Activated CD4-positive, alpha-beta T cell treated with anti-CD3 and anti-CD28 coated beads for 36 hours (primary cell): ENCODE measurements around the gene MRPL14. TPM values are rescaled to one million over a fixed set of nuclear protein-coding genes. Genes with fewer than 3 reads are reported as not detected.

ENCODE experiments used
- ATAC-seq: fragments of 200-7000 bp; cut with Tn5 transposase; one replicate; pipeline ENCODE4 v1.10.0; 2021; ENCODE audit warnings: mild to moderate bottlenecking, moderate library complexity
- CTCF ChIA-PET: fragments of 350-600 bp; sonication (Branson Sonifier 250); formaldehyde crosslinking; loops from one replicate; lab custom pipeline; 2021; ENCODE audit warnings: antibody characterized with exemption; lab: Charles Lee
- POLR2A ChIA-PET: fragments of 350-600 bp; sonication (Branson Sonifier 250); formaldehyde crosslinking; loops from one replicate; lab custom pipeline; 2021; ENCODE audit warnings: antibody characterized with exemption, inconsistent platforms; lab: Charles Lee
- DNase-seq: peaks from one replicate; pipeline ENCODE4 v3.0.0-alpha.2; 2020
- H3K27ac Mint-ChIP-seq: one replicate; pipeline ENCODE4 v1.8.0; 2021; ENCODE audit warnings: mixed read lengths
- H3K27me3 Mint-ChIP-seq: one replicate; pipeline ENCODE4 v1.8.0; 2021; ENCODE audit warnings: mixed read lengths
- H3K36me3 Mint-ChIP-seq: one replicate; pipeline ENCODE4 v1.8.0; 2021; ENCODE audit warnings: low read depth, mixed read lengths
- H3K4me1 Mint-ChIP-seq: one replicate; pipeline ENCODE4 v1.8.0; 2021; ENCODE audit warnings: mixed read lengths
- H3K4me3 Mint-ChIP-seq: one replicate; pipeline ENCODE4 v1.8.0; 2021; ENCODE audit warnings: mild to moderate bottlenecking, moderate library complexity, mixed read lengths
- H3K9me3 Mint-ChIP-seq: one replicate; pipeline ENCODE4 v1.8.0; 2021; ENCODE audit warnings: low read depth, mixed read lengths
- intact Hi-C, 2 experiments: fragments of 100-400 bp; cut with DNase I in 1 of 2; cut with micrococcal nuclease in 1 of 2; formaldehyde crosslinking; loops; one replicate each; pipeline versions ENCODE4 v1.14.2 to v1.15.1; 2022 to 2024; cut with DNase I, micrococcal nuclease
- total RNA-seq, 2 experiments: library from RNA; stranded (reverse); gene quantifications; one replicate each; pipeline ENCODE4 v1.2.3, GENCODE V29; 2021

Gene MRPL14
- total RNA-seq, 2 experiments from 2014 or later, result 29.5 to 43.3 TPM

GRCh38 chr6:44162876-44163625 is 35.8 kb upstream of the MRPL14 start:
- Mint-ChIP-seq H3K4me1 (peaks cover 22% of the 10 kb centered on the region), H3K9me3 (no peaks in the 10 kb centered on the region), H3K4me3 (no peak overlapping the region), H3K27me3 (no peaks in the 10 kb centered on the region), H3K36me3 (no peaks in the 10 kb centered on the region), H3K27ac (no peak overlapping the region)
- DNase-seq (no peak), ATAC-seq (no peak)
- intact Hi-C loops, result no loop called here
- ChIA-PET POLR2A (no interaction called here), CTCF (interaction anchor here (0.7 to 4.0 kb wide), 5 partner anchors 10 to 106 kb away, joined by 3 to 21 read pairs (median 4); partner anchors contain the start of gene SLC35B2)

- H3K27me3 Mint-ChIP-seq, result no peaks in the 10 kb centered on the region
- H3K27ac Mint-ChIP-seq, result peak overlapping the region; percentile 53
- intact Hi-C loops, result loop anchor here in 1 of 2 experiments (1.0 kb wide), 1 partner anchor 10 kb away; no protein-coding TSS in a partner anchor
- H3K9me3 Mint-ChIP-seq, result no peaks in the 10 kb centered on the region
- H3K4me3 Mint-ChIP-seq, result no peak overlapping the region
- H3K36me3 Mint-ChIP-seq, result no peaks in the 10 kb centered on the region
- ChIA-PET CTCF (interaction anchor here (0.5 to 4.0 kb wide), 8 partner anchors 11 to 1163 kb away, joined by 3 to 21 read pairs (median 4); partner anchors contain the start of gene SLC35B2), POLR2A (interaction anchor here (0.5 to 1.3 kb wide), 3 partner anchors 63 to 222 kb away, joined by 4 to 7 read pairs (median 5); partner anchors contain the start of gene HSP90AB1)
- DNase-seq (peak; percentile 37), ATAC-seq (peak; percentile 33)
- peaks cover 22% of the 10 kb centered on the region for H3K4me1 Mint-ChIP-seq
Measured at GRCh38 chr6:44161997-44162338, 34.7 kb upstream of the MRPL14 start.

- ATAC-seq (no peak), DNase-seq (no peak)
- Mint-ChIP-seq H3K27me3 (no peaks in the 10 kb centered on the region), H3K4me3 (no peak within 1 kb of the TSS), H3K9me3 (no peaks in the 10 kb centered on the region), H3K4me1 (peaks cover 18% of the 10 kb centered on the region), H3K27ac (no peak within 1 kb of the TSS), H3K36me3 (peaks cover 2% of the 10 kb centered on the region)
- ChIA-PET CTCF (interaction anchor here (1.2 to 2.1 kb wide), 2 partner anchors 62 to 88 kb away, joined by 4 to 7 read pairs; partner anchors contain the start of gene HSP90AB1), POLR2A (interaction anchor here (0.6 kb wide), 1 partner anchor 88 kb away, joined by 3 read pairs; no protein-coding TSS in a partner anchor)
- intact Hi-C loops, result no loop called here
Measured at GRCh38 chr6:44158770-44159228, 31.5 kb upstream of the MRPL14 start, which contains the start of gene CAPN11. CAPN11 (plus strand) TSS chr6:44158820; CDS start chr6:44158849, 29 bp downstream.

- ATAC-seq, result no peak
- peaks cover 2% of the 10 kb centered on the region for H3K36me3 Mint-ChIP-seq
- no peaks in the 10 kb centered on the region for H3K9me3 Mint-ChIP-seq
- no peaks in the 10 kb centered on the region for H3K27me3 Mint-ChIP-seq
- intact Hi-C loops, result no loop called here
- H3K4me3 Mint-ChIP-seq, result no peak overlapping the region
- ChIA-PET POLR2A (no interaction called here), CTCF (interaction anchor here (0.6 to 1.6 kb wide), 2 partner anchors 89 to 287 kb away, joined by 3 to 5 read pairs; no protein-coding TSS in a partner anchor)
- no peak overlapping the region for H3K27ac Mint-ChIP-seq
- peaks cover 16% of the 10 kb centered on the region for H3K4me1 Mint-ChIP-seq
- DNase-seq, result no peak
Measured at GRCh38 chr6:44157152-44157521, 29.9 kb upstream of the MRPL14 start.

- Mint-ChIP-seq H3K36me3 (peaks cover 2% of the 10 kb centered on the region), H3K9me3 (no peaks in the 10 kb centered on the region), H3K27ac (no peak overlapping the region), H3K4me3 (no peak overlapping the region), H3K27me3 (no peaks in the 10 kb centered on the region), H3K4me1 (peaks cover 12% of the 10 kb centered on the region)
- CTCF ChIA-PET, result interaction anchor here (0.8 to 1.6 kb wide), 2 partner anchors 90 to 308 kb away, joined by 3 to 5 read pairs; no protein-coding TSS in a partner anchor
- no peak for ATAC-seq
- POLR2A ChIA-PET, result no interaction called here
- no peak for DNase-seq
- intact Hi-C loops, result no loop called here
Measured at GRCh38 chr6:44156494-44157151, 29.4 kb upstream of the MRPL14 start.

- DNase-seq (no peak), ATAC-seq (no peak)
- no peak overlapping the region for H3K4me3 Mint-ChIP-seq
- H3K27me3 Mint-ChIP-seq, result no peaks in the 10 kb centered on the region
- H3K4me1 Mint-ChIP-seq, result peaks cover 5% of the 10 kb centered on the region
- H3K36me3 Mint-ChIP-seq, result peaks cover 3% of the 10 kb centered on the region
- H3K27ac Mint-ChIP-seq, result no peak overlapping the region
- POLR2A ChIA-PET, result no interaction called here
- intact Hi-C loops, result loop anchor here in 1 of 2 experiments (5.0 kb wide), 1 partner anchor 183 kb away; no protein-coding TSS in a partner anchor
- CTCF ChIA-PET, result interaction anchor here (0.5 to 1.9 kb wide), 2 partner anchors 57 to 100 kb away, joined by 3 to 16 read pairs; no protein-coding TSS in a partner anchor
- no peaks in the 10 kb centered on the region for H3K9me3 Mint-ChIP-seq
Measured at GRCh38 chr6:44154067-44154466, 26.8 kb upstream of the MRPL14 start.

- no peak overlapping the region for H3K27ac Mint-ChIP-seq
- H3K4me3 Mint-ChIP-seq, result no peak overlapping the region
- ATAC-seq (no peak), DNase-seq (no peak)
- no peaks in the 10 kb centered on the region for H3K27me3 Mint-ChIP-seq
- ChIA-PET POLR2A (no interaction called here), CTCF (interaction anchor here (0.7 to 1.9 kb wide), 4 partner anchors 29 to 72 kb away, joined by 3 to 16 read pairs (median 3); no protein-coding TSS in a partner anchor)
- peaks cover 5% of the 10 kb centered on the region for H3K4me1 Mint-ChIP-seq
- no peaks in the 10 kb centered on the region for H3K9me3 Mint-ChIP-seq
- peaks cover 8% of the 10 kb centered on the region for H3K36me3 Mint-ChIP-seq
- intact Hi-C loops, result loop anchor here in 1 of 2 experiments (1.0 to 5.0 kb wide), 3 partner anchors 52 to 185 kb away; no protein-coding TSS in a partner anchor
Measured at GRCh38 chr6:44152533-44152932, 25.3 kb upstream of the MRPL14 start.

GRCh38 chr6:44152109-44152461 is 24.8 kb upstream of the MRPL14 start:
- ChIA-PET POLR2A (no interaction called here), CTCF (interaction anchor here (1.0 to 4.6 kb wide), 3 partner anchors 11 to 55 kb away, joined by 3 to 50 read pairs (median 5); no protein-coding TSS in a partner anchor)
- Mint-ChIP-seq H3K36me3 (peaks cover 11% of the 10 kb centered on the region), H3K4me3 (no peak overlapping the region), H3K4me1 (peaks cover 5% of the 10 kb centered on the region), H3K9me3 (no peaks in the 10 kb centered on the region), H3K27ac (no peak overlapping the region), H3K27me3 (no peaks in the 10 kb centered on the region)
- DNase-seq (no peak), ATAC-seq (no peak)
- intact Hi-C loops, result loop anchor here in 1 of 2 experiments (1.0 to 5.0 kb wide), 3 partner anchors 52 to 185 kb away; no protein-coding TSS in a partner anchor

GRCh38 chr6:44151348-44152108 is 24.3 kb upstream of the MRPL14 start:
- Mint-ChIP-seq H3K9me3 (no peaks in the 10 kb centered on the region), H3K27me3 (no peaks in the 10 kb centered on the region), H3K36me3 (peaks cover 11% of the 10 kb centered on the region), H3K27ac (no peak overlapping the region), H3K4me3 (no peak overlapping the region), H3K4me1 (peaks cover 5% of the 10 kb centered on the region)
- intact Hi-C loops, result loop anchor here (1.0 to 5.0 kb wide), 3 partner anchors 51 to 186 kb away; no protein-coding TSS in a partner anchor
- DNase-seq (peak; percentile 90), ATAC-seq (peak; percentile 96)
- POLR2A ChIA-PET, result no interaction called here
- CTCF ChIA-PET, result interaction anchor here (0.6 to 4.6 kb wide), 11 partner anchors 10 to 111 kb away, joined by 3 to 50 read pairs (median 3); no protein-coding TSS in a partner anchor

- intact Hi-C loops, result loop anchor here in 1 of 2 experiments (5.0 kb wide), 1 partner anchor 187 kb away; no protein-coding TSS in a partner anchor
- H3K4me3 Mint-ChIP-seq, result no peak overlapping the region
- H3K27me3 Mint-ChIP-seq, result no peaks in the 10 kb centered on the region
- DNase-seq, result no peak
- no peak for ATAC-seq
- ChIA-PET POLR2A (no interaction called here), CTCF (interaction anchor here (0.7 to 4.6 kb wide), 7 partner anchors 10 to 163 kb away, joined by 3 to 50 read pairs (median 4); partner anchors contain the start of gene AARS2)
- peaks cover 17% of the 10 kb centered on the region for H3K36me3 Mint-ChIP-seq
- H3K9me3 Mint-ChIP-seq, result no peaks in the 10 kb centered on the region
- H3K4me1 Mint-ChIP-seq, result peaks cover 5% of the 10 kb centered on the region
- no peak overlapping the region for H3K27ac Mint-ChIP-seq
Measured at GRCh38 chr6:44150317-44150917, 23.2 kb upstream of the MRPL14 start.
